ENCODE data around the gene CTXN3.

CTXN3 gene

GRCh38 chr5:127696683-127697082, 47.8 kb downstream of the CTXN3 start:
- WGBS (ENCODE audit: extremely low coverage, insufficient coverage, insufficient read length), result no CpG with 5 or more reads among the region's 6 CpGs
- Histone ChIP-seq H2BK12ac (ENCODE audit: low read length) (no peak overlapping the region), H4K12ac (ENCODE audit: low read depth, low read length) (no peak overlapping the region)

GRCh38 chr5:127697894-127698600, 49.2 kb downstream of the CTXN3 start:
- Histone ChIP-seq H2AFZ (ENCODE audit: insufficient read depth, low read length, poor library complexity) (no peak overlapping the region), H3K4me3 (ENCODE audit: low read depth, low read length) (no peak overlapping the region), H3K27me3 (ENCODE audit: insufficient read depth, low read length) (no peaks in the 10 kb centered on the region), H3K9ac (ENCODE audit: low read length) (no peak overlapping the region), H3K23ac (ENCODE audit: low read length) (no peak overlapping the region), H3K4me1 (ENCODE audit: control insufficient read depth in 1 of 2, insufficient read depth in 2 of 2, low read length in 2 of 2) (peaks cover 4 to 5% of the 10 kb centered on the region in 2 experiments), H3K14ac (ENCODE audit: low read length) (no peak overlapping the region), H3K18ac (ENCODE audit: low read length) (no peak overlapping the region), H4K91ac (ENCODE audit: low read depth, low read length) (no peak overlapping the region), H2AK5ac (ENCODE audit: low read length) (no peak overlapping the region), H2BK5ac (ENCODE audit: low read depth, low read length, poor library complexity) (no peak overlapping the region), H3K79me1 (ENCODE audit: low read length) (no peaks in the 10 kb centered on the region), H3K79me2 (ENCODE audit: control insufficient read depth, insufficient read depth, low read length, poor library complexity) (no peaks in the 10 kb centered on the region), H3K9me3 (ENCODE audit: insufficient read depth, low read depth, low read length) (no peaks in the 10 kb centered on the region), H2BK120ac (ENCODE audit: insufficient read depth, low read length, poor library complexity) (no peak overlapping the region), H4K8ac (ENCODE audit: low read depth, low read length) (no peak overlapping the region), H3K27ac (ENCODE audit: low read depth, low read length) (no peak overlapping the region), H4K12ac (ENCODE audit: low read depth, low read length) (no peak overlapping the region), H3K36me3 (ENCODE audit: control insufficient read depth in 1 of 2, insufficient read depth in 2 of 2, low read length in 2 of 2) (no peaks in the 10 kb centered on the region), H3K4me2 (ENCODE audit: low read length) (no peak overlapping the region), H2BK12ac (ENCODE audit: low read length) (no peak overlapping the region), H3K4ac (ENCODE audit: low read depth, low read length) (no peak overlapping the region)
- peak in 1 of 2 donors; percentile 35 for DNase-seq
- no CpG with 5 or more reads among the region's 2 CpGs for WGBS (ENCODE audit: extremely low coverage, insufficient coverage, insufficient read length)

More at GRCh38 chr5:127696683-127697082, 47.8 kb downstream of the CTXN3 start:
- Histone ChIP-seq H3K79me2 (ENCODE audit: control insufficient read depth, insufficient read depth, low read length, poor library complexity) (no peaks in the 10 kb centered on the region), H3K4ac (ENCODE audit: low read depth, low read length) (no peak overlapping the region), H3K4me3 (ENCODE audit: low read depth, low read length) (no peak overlapping the region), H3K27me3 (ENCODE audit: insufficient read depth, low read length) (no peaks in the 10 kb centered on the region), H3K27ac (ENCODE audit: low read depth, low read length) (no peak overlapping the region), H3K79me1 (ENCODE audit: low read length) (no peaks in the 10 kb centered on the region), H3K14ac (ENCODE audit: low read length) (no peak overlapping the region), H3K18ac (ENCODE audit: low read length) (no peak overlapping the region), H3K9me3 (ENCODE audit: insufficient read depth, low read depth, low read length) (no peaks in the 10 kb centered on the region), H4K91ac (ENCODE audit: low read depth, low read length) (no peak overlapping the region), H3K4me2 (ENCODE audit: low read length) (no peak overlapping the region), H2BK120ac (ENCODE audit: insufficient read depth, low read length, poor library complexity) (no peak overlapping the region), H3K4me1 (ENCODE audit: control insufficient read depth in 1 of 2, insufficient read depth in 2 of 2, low read length in 2 of 2) (peaks cover 3 to 4% of the 10 kb centered on the region in 2 experiments), H2BK5ac (ENCODE audit: low read depth, low read length, poor library complexity) (no peak overlapping the region), H4K8ac (ENCODE audit: low read depth, low read length) (no peak overlapping the region), H2AK5ac (ENCODE audit: low read length) (no peak overlapping the region), H2AFZ (ENCODE audit: insufficient read depth, low read length, poor library complexity) (no peak overlapping the region), H3K36me3 (ENCODE audit: control insufficient read depth in 1 of 2, insufficient read depth in 2 of 2, low read length in 2 of 2) (no peaks in the 10 kb centered on the region), H3K23ac (ENCODE audit: low read length) (no peak overlapping the region), H3K9ac (ENCODE audit: low read length) (no peak overlapping the region)
- peak; percentile 42 to 81 for DNase-seq

GRCh38 chr5:127699416-127699815, 50.5 kb downstream of the CTXN3 start:
- Histone ChIP-seq H2AFZ (ENCODE audit: insufficient read depth, low read length, poor library complexity) (no peak overlapping the region), H3K14ac (ENCODE audit: low read length) (no peak overlapping the region), H3K27me3 (ENCODE audit: insufficient read depth, low read length) (no peaks in the 10 kb centered on the region), H3K27ac (ENCODE audit: low read depth, low read length) (no peak overlapping the region), H3K23ac (ENCODE audit: low read length) (no peak overlapping the region), H3K36me3 (ENCODE audit: control insufficient read depth in 1 of 2, insufficient read depth in 2 of 2, low read length in 2 of 2) (no peaks in the 10 kb centered on the region), H2BK5ac (ENCODE audit: low read depth, low read length, poor library complexity) (no peak overlapping the region), H2AK5ac (ENCODE audit: low read length) (no peak overlapping the region), H3K18ac (ENCODE audit: low read length) (no peak overlapping the region), H3K79me2 (ENCODE audit: control insufficient read depth, insufficient read depth, low read length, poor library complexity) (no peaks in the 10 kb centered on the region), H2BK120ac (ENCODE audit: insufficient read depth, low read length, poor library complexity) (no peak overlapping the region), H2BK12ac (ENCODE audit: low read length) (no peak overlapping the region), H4K8ac (ENCODE audit: low read depth, low read length) (no peak overlapping the region), H3K4me3 (ENCODE audit: low read depth, low read length) (no peak overlapping the region), H3K4me2 (ENCODE audit: low read length) (no peak overlapping the region), H3K4me1 (ENCODE audit: control insufficient read depth in 1 of 2, insufficient read depth in 2 of 2, low read length in 2 of 2) (peaks cover 4 to 5% of the 10 kb centered on the region in 2 experiments), H3K9me3 (ENCODE audit: insufficient read depth, low read depth, low read length) (no peaks in the 10 kb centered on the region), H4K91ac (ENCODE audit: low read depth, low read length) (no peak overlapping the region), H3K79me1 (ENCODE audit: low read length) (no peaks in the 10 kb centered on the region), H4K12ac (ENCODE audit: low read depth, low read length) (no peak overlapping the region), H3K9ac (ENCODE audit: low read length) (no peak overlapping the region), H3K4ac (ENCODE audit: low read depth, low read length) (no peak overlapping the region)
- DNase-seq, result no peak
- no CpG with 5 or more reads among the region's 5 CpGs for WGBS (ENCODE audit: extremely low coverage, insufficient coverage, insufficient read length)

- Histone ChIP-seq H3K4ac (ENCODE audit: low read depth, low read length) (no peak overlapping the region), H2AFZ (ENCODE audit: insufficient read depth, low read length, poor library complexity) (no peak overlapping the region), H3K27ac (ENCODE audit: low read depth, low read length) (no peak overlapping the region), H3K9me3 (ENCODE audit: insufficient read depth, low read depth, low read length) (no peaks in the 10 kb centered on the region), H3K4me2 (ENCODE audit: low read length) (no peak overlapping the region), H3K79me1 (ENCODE audit: low read length) (no peaks in the 10 kb centered on the region), H3K4me1 (ENCODE audit: control insufficient read depth in 1 of 2, insufficient read depth in 2 of 2, low read length in 2 of 2) (peaks cover 4 to 5% of the 10 kb centered on the region in 2 experiments), H2BK5ac (ENCODE audit: low read depth, low read length, poor library complexity) (no peak overlapping the region), H3K14ac (ENCODE audit: low read length) (no peak overlapping the region), H2BK12ac (ENCODE audit: low read length) (no peak overlapping the region), H4K91ac (ENCODE audit: low read depth, low read length) (no peak overlapping the region), H3K18ac (ENCODE audit: low read length) (no peak overlapping the region), H2AK5ac (ENCODE audit: low read length) (no peak overlapping the region), H4K12ac (ENCODE audit: low read depth, low read length) (no peak overlapping the region), H3K27me3 (ENCODE audit: insufficient read depth, low read length) (no peaks in the 10 kb centered on the region), H4K8ac (ENCODE audit: low read depth, low read length) (no peak overlapping the region), H3K79me2 (ENCODE audit: control insufficient read depth, insufficient read depth, low read length, poor library complexity) (no peaks in the 10 kb centered on the region), H2BK120ac (ENCODE audit: insufficient read depth, low read length, poor library complexity) (no peak overlapping the region), H3K9ac (ENCODE audit: low read length) (no peak overlapping the region), H3K36me3 (ENCODE audit: control insufficient read depth in 1 of 2, insufficient read depth in 2 of 2, low read length in 2 of 2) (no peaks in the 10 kb centered on the region), H3K23ac (ENCODE audit: low read length) (no peak overlapping the region), H3K4me3 (ENCODE audit: low read depth, low read length) (no peak overlapping the region)
- DNase-seq, result no peak
- no CpG with 5 or more reads among the region's 6 CpGs for WGBS (ENCODE audit: extremely low coverage, insufficient coverage, insufficient read length)
These were observed 51.4 kb downstream of the CTXN3 start for GRCh38 chr5:127700237-127700766.
